Measurements from ENCODE around the gene CSRNP2.

DNA sequence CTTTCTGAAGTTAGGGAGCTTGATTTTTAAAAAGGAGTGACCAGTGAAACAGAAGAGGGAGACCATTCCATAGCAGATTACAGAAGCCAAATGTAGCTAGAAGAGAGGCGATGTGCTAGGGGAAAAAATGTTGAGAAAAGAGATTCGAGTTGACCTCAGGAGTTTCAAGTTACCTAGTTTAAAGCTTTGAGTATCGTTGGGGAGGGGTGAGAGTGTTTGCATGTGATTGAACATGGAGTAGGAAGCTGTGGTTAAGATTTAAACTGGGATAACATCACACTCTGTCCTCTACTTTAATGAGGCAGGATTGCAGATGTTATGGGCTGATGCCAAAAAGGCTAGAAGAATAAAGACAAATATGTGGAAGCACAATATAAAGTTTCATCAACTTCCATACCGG, 31.6 kb downstream of the CSRNP2 start:
- TF ChIP-seq, protein P1, sequence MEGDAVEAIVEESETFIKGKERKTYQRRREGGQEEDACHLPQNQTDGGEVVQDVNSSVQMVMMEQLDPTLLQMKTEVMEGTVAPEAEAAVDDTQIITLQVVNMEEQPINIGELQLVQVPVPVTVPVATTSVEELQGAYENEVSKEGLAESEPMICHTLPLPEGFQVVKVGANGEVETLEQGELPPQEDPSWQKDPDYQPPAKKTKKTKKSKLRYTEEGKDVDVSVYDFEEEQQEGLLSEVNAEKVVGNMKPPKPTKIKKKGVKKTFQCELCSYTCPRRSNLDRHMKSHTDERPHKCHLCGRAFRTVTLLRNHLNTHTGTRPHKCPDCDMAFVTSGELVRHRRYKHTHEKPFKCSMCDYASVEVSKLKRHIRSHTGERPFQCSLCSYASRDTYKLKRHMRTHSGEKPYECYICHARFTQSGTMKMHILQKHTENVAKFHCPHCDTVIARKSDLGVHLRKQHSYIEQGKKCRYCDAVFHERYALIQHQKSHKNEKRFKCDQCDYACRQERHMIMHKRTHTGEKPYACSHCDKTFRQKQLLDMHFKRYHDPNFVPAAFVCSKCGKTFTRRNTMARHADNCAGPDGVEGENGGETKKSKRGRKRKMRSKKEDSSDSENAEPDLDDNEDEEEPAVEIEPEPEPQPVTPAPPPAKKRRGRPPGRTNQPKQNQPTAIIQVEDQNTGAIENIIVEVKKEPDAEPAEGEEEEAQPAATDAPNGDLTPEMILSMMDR (IDR thresholded peaks at IDR 0.05) = no peak
- TF ChIP-seq POLR2A (IDR thresholded peaks at IDR 0.05) = no peak

Data from lower leg skin (tissue), 3 donors.